Vagina (tissue), 2 donors: ENCODE data around the gene PRKAB2.
"Not testable (repeated sequence)": the region's sequence is repeated elsewhere in the genome, so short reads cannot be mapped to it uniquely, and the experiment has no call there.

ENCODE experiments used
- POLR2A ChIP-seq, 2 donors: fragments of 450-650 bp; IDR thresholded peaks; one replicate each; pipeline ENCODE4 v1.6.1; 2017; ENCODE audit warnings: antibody characterized with exemption in 2 of 2, mild to moderate bottlenecking in 2 of 2, moderate library complexity in 2 of 2
- TF ChIP-seq, protein P1 (sequence below), 3 experiments: fragments of 450-650 bp in 2 of 3; fragments of 200-600 bp in 1 of 3; sonication (generic) in 1 of 3; IDR thresholded peaks; one replicate each; pipeline ENCODE4 v1.5.1; 2017 to 2019; ENCODE audit warnings: antibody characterized with exemption in 3 of 3, mild to moderate bottlenecking in 2 of 3, moderate library complexity in 2 of 3

DNA sequence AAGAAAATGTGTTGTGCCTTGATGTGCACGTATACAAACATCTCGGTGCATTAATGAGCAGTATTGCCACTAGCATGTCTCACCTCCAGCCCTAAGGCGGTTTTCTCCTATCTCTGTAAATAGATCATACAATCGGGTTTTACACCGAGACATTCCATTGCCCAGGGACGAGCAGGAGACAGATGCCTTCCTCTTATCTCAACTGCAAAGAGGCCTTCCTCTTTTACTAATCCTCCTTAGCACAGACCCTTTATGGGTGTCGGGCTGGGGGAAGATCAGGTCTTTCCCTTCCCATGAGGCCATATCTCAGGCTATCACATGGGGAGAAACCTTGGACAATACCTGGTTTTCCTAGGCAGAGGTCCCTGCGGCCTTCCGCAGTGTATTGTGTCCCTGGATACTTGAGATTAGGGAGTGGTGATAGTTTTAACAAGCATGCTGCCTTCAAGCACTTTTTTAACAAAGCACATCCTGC, 65.8 kb downstream of the PRKAB2 start:
- not testable (repeated sequence) for TF ChIP-seq POLR2A (IDR thresholded peaks at IDR 0.05)
- TF ChIP-seq, protein P1, sequence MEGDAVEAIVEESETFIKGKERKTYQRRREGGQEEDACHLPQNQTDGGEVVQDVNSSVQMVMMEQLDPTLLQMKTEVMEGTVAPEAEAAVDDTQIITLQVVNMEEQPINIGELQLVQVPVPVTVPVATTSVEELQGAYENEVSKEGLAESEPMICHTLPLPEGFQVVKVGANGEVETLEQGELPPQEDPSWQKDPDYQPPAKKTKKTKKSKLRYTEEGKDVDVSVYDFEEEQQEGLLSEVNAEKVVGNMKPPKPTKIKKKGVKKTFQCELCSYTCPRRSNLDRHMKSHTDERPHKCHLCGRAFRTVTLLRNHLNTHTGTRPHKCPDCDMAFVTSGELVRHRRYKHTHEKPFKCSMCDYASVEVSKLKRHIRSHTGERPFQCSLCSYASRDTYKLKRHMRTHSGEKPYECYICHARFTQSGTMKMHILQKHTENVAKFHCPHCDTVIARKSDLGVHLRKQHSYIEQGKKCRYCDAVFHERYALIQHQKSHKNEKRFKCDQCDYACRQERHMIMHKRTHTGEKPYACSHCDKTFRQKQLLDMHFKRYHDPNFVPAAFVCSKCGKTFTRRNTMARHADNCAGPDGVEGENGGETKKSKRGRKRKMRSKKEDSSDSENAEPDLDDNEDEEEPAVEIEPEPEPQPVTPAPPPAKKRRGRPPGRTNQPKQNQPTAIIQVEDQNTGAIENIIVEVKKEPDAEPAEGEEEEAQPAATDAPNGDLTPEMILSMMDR (IDR thresholded peaks at IDR 0.05): not testable (repeated sequence)
